Measurements from ENCODE around the gene PAPLN. TPM values are rescaled to one million over a fixed set of nuclear protein-coding genes. Genes with fewer than 3 reads are reported as not detected.

Gene PAPLN
- total and polyA plus RNA-seq, 2 of the 13 experiments (the other 11 are each of a cell fraction or from before 2014, with no cell fraction given) = not detected

- H3K27me3 ChIP-seq (ENCODE audit: control insufficient read depth in 1 of 2, insufficient read depth in 2 of 2, low read length in 2 of 2) = no peaks in the 10 kb centered on the region
- ChIA-PET CTCF (ENCODE audit: low intra/inter-chr PET ratio, low total read pairs) (no interaction called here), POLR2A (interaction anchor here (1.0 kb wide), 1 partner anchor 17 kb away, joined by 4 read pairs; no protein-coding TSS in a partner anchor)
- no peak overlapping the region for H3K9ac ChIP-seq (ENCODE audit: insufficient read depth, low read depth, low read length)
- BruUV-seq (replicated peaks) = no TSS peak
- in situ Hi-C loops (cut with HindIII; ENCODE audit: extremely low pct_ligation_motif_present, low pct_unique_long_range_greater_than_20kb) (no loop called here), intact Hi-C loops (cut with micrococcal nuclease; ENCODE audit: unreplicated experiment) (no loop called here)
- H3K4me1 ChIP-seq (ENCODE audit: insufficient read depth, low read length) = no peaks in the 10 kb centered on the region
- no peak overlapping the region for H3K27ac ChIP-seq (ENCODE audit: extremely low read length, insufficient read depth, low read length)
- no peak overlapping the region for H3K4me2 ChIP-seq (ENCODE audit: low read depth, low read length)
- no peak overlapping the region for H2AFZ ChIP-seq (ENCODE audit: low read length)
- ATAC-seq (no peak), DNase-seq (ENCODE audit: low spot score) (no peak), FAIRE-seq (no peak)
- H4K20me1 ChIP-seq (ENCODE audit: insufficient read depth, low read length) = no peaks in the 10 kb centered on the region
- 0 out of 5 replicates have a peak, but pooled peaks cover 0 to 7% of the 10 kb centered on the region in 2 experiments for H3K36me3 ChIP-seq (replicated peaks in 1 of 2; ENCODE audit: control insufficient read depth in 1 of 2, insufficient read depth in 2 of 2, low read length in 2 of 2)
- no peak for TF ChIP-seq ZNF773 (CRISPR knock-in tag; IDR thresholded peaks at IDR 0.05; ENCODE audit: borderline replicate concordance)
- no peak for TF ChIP-seq RNF219 (CRISPR knock-in tag; IDR thresholded peaks at IDR 0.05)
- TF ChIP-seq CBX2 (IDR thresholded peaks at IDR 0.05; ENCODE audit: low read depth, low read length) = no peak
- TF ChIP-seq CBX2 (CRISPR knock-in tag; IDR thresholded peaks at IDR 0.05; ENCODE audit: low read depth) = no peak
- TF ChIP-seq DMAP1 (CRISPR knock-in tag; IDR thresholded peaks at IDR 0.05) = no peak
- no peak for TF ChIP-seq TBX3 (IDR thresholded peaks at IDR 0.05; ENCODE audit: borderline replicate concordance)
- no peak for TF ChIP-seq NCOA5 (CRISPR knock-in tag; IDR thresholded peaks at IDR 0.05)
- no peak overlapping the region for H3K4me3 ChIP-seq (replicated peaks in 1 of 3; ENCODE audit: insufficient read depth in 1 of 3, low read depth in 2 of 3, low read length in 3 of 3)
- no peaks in the 10 kb centered on the region for H3K9me3 ChIP-seq (ENCODE audit: low read length)
- WGBS (ENCODE audit: low lambda C conversion rate) = 98% methylated on average over 4 of the region's 4 CpGs
- no peaks in the 10 kb centered on the region for H3K79me2 ChIP-seq (ENCODE audit: insufficient read depth, low read length)
These were observed 75.8 kb downstream of the PAPLN start for GRCh38 chr14:73313151-73313550.

- H3K4me1 ChIP-seq (ENCODE audit: insufficient read depth, low read length) = peaks cover 38% of the 10 kb centered on the region
- H3K9me3 ChIP-seq (ENCODE audit: low read length) = no peaks in the 10 kb centered on the region
- no peak overlapping the region for H3K9ac ChIP-seq (ENCODE audit: insufficient read depth, low read depth, low read length)
- DNase-seq (ENCODE audit: low spot score) = no peak
- no peaks in the 10 kb centered on the region for H3K79me2 ChIP-seq (ENCODE audit: insufficient read depth, low read length)
- H3K4me2 ChIP-seq (ENCODE audit: low read depth, low read length) = no peak overlapping the region
- no peak for FAIRE-seq
- no peak overlapping the region for H2AFZ ChIP-seq (ENCODE audit: low read length)
- H3K36me3 ChIP-seq (replicated peaks in 1 of 2; ENCODE audit: control insufficient read depth in 1 of 2, insufficient read depth in 2 of 2, low read length in 2 of 2) = 0 out of 5 replicates have a peak, but pooled peaks cover 3 to 7% of the 10 kb centered on the region in 2 experiments
- 87% methylated on average over 3 of the region's 3 CpGs for WGBS (ENCODE audit: low lambda C conversion rate)
- in situ Hi-C loops (cut with HindIII; ENCODE audit: extremely low pct_ligation_motif_present, low pct_unique_long_range_greater_than_20kb) = no loop called here
- H3K27me3 ChIP-seq (ENCODE audit: control insufficient read depth in 1 of 2, insufficient read depth in 2 of 2, low read length in 2 of 2) = no peaks in the 10 kb centered on the region
- ChIA-PET CTCF (ENCODE audit: low intra/inter-chr PET ratio, low total read pairs) (no interaction called here), POLR2A (no interaction called here)
- ATAC-seq = no peak
- BruUV-seq (replicated peaks) = no TSS peak
- H4K20me1 ChIP-seq (ENCODE audit: insufficient read depth, low read length) = no peaks in the 10 kb centered on the region
- no peak overlapping the region for H3K4me3 ChIP-seq (replicated peaks in 1 of 3; ENCODE audit: insufficient read depth in 1 of 3, low read depth in 2 of 3, low read length in 3 of 3)
- intact Hi-C loops (cut with micrococcal nuclease; ENCODE audit: unreplicated experiment) = no loop called here
- no peak overlapping the region for H3K27ac ChIP-seq (ENCODE audit: extremely low read length, insufficient read depth, low read length)
- TF ChIP-seq HMG20B (CRISPR knock-in tag; conservative IDR thresholded peaks at IDR 0.05) (no peak), MEIS1 (CRISPR knock-in tag; IDR thresholded peaks at IDR 0.05; ENCODE audit: borderline replicate concordance) (no peak), ZNF34 (CRISPR knock-in tag; IDR thresholded peaks at IDR 0.05; ENCODE audit: borderline replicate concordance) (no peak), ZNF451 (CRISPR knock-in tag; IDR thresholded peaks at IDR 0.05) (no peak), DMTF1 (CRISPR knock-in tag; IDR thresholded peaks at IDR 0.05) (no peak), JUND (CRISPR knock-in tag; IDR thresholded peaks at IDR 0.05) (no peak), CBX2 (IDR thresholded peaks at IDR 0.05; ENCODE audit: low read depth, low read length) (no peak), CBX2 (CRISPR knock-in tag; IDR thresholded peaks at IDR 0.05; ENCODE audit: low read depth) (no peak), KDM4B (CRISPR knock-in tag; IDR thresholded peaks at IDR 0.05) (no peak), KDM1A (CRISPR knock-in tag; IDR thresholded peaks at IDR 0.05) (no peak), ZBTB1 (CRISPR knock-in tag; IDR thresholded peaks at IDR 0.05; ENCODE audit: borderline replicate concordance) (no peak)
These were observed 86.6 kb downstream of the PAPLN start for GRCh38 chr14:73323896-73324399.
